ENCODE results near the gene RPTOR.
A peak's percentile ranks its signal among the peaks of the same experiment; 100 is the strongest.
"Not testable (repeated sequence)": the region's sequence is repeated elsewhere in the genome, so short reads cannot be mapped to it uniquely, and the experiment has no call there.

RPTOR gene, protein sequence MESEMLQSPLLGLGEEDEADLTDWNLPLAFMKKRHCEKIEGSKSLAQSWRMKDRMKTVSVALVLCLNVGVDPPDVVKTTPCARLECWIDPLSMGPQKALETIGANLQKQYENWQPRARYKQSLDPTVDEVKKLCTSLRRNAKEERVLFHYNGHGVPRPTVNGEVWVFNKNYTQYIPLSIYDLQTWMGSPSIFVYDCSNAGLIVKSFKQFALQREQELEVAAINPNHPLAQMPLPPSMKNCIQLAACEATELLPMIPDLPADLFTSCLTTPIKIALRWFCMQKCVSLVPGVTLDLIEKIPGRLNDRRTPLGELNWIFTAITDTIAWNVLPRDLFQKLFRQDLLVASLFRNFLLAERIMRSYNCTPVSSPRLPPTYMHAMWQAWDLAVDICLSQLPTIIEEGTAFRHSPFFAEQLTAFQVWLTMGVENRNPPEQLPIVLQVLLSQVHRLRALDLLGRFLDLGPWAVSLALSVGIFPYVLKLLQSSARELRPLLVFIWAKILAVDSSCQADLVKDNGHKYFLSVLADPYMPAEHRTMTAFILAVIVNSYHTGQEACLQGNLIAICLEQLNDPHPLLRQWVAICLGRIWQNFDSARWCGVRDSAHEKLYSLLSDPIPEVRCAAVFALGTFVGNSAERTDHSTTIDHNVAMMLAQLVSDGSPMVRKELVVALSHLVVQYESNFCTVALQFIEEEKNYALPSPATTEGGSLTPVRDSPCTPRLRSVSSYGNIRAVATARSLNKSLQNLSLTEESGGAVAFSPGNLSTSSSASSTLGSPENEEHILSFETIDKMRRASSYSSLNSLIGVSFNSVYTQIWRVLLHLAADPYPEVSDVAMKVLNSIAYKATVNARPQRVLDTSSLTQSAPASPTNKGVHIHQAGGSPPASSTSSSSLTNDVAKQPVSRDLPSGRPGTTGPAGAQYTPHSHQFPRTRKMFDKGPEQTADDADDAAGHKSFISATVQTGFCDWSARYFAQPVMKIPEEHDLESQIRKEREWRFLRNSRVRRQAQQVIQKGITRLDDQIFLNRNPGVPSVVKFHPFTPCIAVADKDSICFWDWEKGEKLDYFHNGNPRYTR (N-terminal part only)

DNA sequence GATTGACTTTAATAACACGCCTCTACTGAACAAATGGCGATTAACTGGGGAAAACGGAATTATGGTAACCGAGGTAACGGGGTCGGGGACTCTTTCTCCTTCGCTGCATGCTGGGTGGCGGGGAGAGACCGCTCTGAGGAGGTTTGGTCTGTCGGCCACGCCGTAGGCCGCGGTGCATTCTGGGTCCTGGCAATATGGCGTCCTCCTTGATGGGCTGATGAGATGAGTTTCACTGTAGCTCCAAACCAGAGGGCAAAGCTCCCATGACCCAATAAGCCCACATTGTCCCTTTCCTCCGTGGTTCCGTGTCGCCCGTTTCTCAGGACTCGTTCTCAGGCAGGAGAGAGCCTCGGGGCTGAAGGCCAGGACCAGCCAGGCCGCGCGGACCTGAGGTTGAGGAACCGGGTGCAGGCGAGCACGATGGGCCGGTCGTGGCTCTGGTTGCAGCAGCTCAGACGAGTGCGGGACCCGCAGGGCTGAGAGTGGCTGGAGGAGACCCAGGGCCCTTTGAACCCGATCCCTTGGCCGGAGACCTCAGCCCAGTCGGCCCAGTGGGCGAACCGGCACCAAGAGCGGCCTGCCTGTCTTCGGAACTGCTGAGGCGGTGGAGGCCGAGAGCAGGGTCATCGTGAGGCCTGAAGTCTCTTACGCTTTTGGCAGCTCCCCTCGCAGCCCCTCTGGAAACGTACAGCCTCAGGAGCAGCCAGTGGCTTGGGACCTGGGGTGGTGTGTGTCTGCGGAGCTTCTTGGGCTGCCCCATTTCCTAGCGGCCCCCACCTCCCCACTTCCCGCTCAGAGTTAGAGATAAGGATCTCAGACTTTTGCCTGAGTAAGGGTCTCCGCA, at the start of gene RPTOR:
TSS of gene RPTOR (plus strand) at position 184 of the 844 bp plus-strand sequence. CDS start 792 bp downstream, outside the sequence.
- peak; percentile 76 to 78 for DNase-seq (ENCODE audit: low read depth in 2 of 2)

DNA sequence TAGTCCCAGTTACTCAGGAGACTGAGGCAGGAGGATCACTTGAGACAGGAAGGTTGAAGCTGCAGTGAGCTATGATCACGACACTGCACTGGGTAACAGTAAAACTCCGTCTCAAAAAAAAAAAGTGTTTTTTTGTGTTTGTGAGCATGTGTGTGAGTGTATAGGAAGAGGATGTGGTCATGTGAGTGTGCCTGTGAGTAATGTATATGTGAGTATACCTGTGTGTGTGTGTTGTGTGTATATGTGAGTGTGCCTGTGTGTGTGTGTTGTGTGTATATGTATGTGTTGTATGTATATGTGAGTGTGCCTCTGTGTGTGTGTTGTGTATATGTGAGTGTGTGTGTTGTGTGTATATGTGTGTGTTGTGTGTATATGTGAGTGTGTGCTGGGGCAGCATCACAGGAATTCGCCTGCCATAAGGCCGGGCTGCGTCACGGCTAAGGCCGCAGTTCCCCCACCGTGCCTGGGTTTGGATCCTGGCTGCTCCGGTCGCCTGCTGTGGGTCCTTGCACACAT, 46.9 kb upstream of the RPTOR start:
- no peak for DNase-seq (ENCODE audit: low read depth in 2 of 2)

DNA sequence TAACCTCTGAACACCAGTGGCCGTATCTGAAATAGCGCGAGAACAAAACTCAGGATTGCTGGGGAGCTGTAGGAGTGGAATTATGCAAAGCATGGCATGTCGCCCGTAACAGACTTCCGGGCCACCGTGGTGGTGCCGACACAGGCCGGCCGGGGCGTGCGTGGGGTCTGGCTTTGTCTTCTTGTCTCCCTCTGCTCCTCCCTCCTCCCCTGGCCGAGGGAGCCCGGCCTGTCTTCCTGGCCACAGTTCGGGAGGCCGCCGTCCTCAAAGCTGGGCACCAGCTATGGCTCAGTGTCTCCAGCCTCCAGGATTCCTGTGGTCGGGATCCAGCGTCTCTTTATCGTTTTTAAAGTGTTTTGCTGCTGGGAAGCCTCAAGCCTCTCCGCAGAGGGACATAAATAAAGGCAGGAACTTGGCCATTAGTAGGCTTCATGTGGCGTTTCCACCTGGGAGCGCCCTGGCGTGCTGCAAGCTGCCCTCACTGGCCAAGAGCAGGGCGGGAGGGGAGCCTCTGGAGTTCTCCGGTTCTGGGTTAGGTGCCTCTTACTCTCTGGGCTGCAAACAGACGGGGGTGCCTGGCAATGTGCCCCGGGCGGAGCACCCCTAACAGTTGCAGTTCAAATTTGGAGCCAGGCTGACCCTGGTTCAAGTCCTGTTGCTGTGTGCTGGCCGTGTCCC, 46.3 kb upstream of the RPTOR start:
- DNase-seq (ENCODE audit: low read depth in 2 of 2): no peak

DNA sequence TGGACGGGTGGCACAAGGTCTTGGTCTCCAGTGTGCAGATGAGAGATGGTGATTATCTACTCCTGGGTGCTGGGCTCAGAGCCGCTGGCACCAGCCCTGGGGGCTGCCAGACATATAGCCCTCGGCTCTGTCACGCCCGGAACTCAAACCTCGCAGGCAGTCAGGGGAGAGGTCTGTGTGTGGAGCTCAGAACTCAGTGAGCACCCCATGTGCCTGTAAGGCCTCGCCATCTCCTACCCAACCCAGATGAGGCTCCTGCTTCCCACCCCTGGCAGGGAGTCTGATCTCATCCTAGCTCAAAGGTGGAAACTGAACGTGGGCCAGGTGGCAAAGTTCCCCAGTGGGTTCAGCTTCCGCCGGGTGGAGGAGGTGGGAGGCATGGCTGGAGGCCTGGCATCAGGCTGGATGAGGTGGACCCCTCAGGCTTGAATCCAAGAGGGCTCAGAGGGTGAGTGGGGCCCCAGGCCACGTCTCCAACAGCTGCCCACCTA, 45.7 kb upstream of the RPTOR start:
- DNase-seq (ENCODE audit: low read depth in 2 of 2): no peak

- no peak for DNase-seq (ENCODE audit: low read depth in 2 of 2)
These were observed 45.1 kb upstream of the RPTOR start for GRCh38 chr17:80499560-80499959.

DNA sequence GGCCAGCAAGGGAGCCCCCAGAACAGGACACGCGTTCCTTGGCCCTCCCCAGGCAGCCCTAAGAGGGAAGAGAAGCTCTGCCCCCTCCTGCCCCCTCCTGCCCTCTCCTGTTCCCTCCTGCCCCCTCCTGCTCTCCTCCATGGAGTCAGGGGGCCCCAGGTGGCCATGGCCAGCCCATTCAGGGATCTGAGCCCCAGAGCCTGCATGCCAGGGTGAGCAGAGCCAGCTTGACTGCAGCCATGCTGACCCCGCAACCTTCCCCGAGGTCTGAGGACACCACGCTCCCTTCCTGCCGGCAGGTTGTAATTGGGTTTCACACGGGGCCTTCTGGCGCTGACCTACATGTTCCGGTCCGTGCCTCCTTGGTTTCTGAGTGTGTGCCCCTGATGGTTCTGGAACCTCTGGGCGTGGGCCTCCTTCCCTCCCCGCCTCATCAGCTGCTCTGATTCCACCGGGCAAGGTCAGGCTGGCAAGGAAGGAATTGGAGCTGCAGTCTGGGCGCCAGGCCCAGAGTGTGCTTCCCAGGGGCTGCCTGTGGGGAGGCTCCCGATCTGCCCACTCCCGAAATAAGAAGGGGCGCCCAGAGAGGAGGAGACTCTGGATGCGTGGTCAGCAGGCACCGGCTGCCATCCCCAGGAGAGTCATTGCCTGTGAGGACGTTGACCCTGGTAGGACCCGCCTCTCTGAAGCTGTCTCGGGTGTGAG, 44.5 kb upstream of the RPTOR start:
- DNase-seq (ENCODE audit: low read depth in 2 of 2): no peak

DNA sequence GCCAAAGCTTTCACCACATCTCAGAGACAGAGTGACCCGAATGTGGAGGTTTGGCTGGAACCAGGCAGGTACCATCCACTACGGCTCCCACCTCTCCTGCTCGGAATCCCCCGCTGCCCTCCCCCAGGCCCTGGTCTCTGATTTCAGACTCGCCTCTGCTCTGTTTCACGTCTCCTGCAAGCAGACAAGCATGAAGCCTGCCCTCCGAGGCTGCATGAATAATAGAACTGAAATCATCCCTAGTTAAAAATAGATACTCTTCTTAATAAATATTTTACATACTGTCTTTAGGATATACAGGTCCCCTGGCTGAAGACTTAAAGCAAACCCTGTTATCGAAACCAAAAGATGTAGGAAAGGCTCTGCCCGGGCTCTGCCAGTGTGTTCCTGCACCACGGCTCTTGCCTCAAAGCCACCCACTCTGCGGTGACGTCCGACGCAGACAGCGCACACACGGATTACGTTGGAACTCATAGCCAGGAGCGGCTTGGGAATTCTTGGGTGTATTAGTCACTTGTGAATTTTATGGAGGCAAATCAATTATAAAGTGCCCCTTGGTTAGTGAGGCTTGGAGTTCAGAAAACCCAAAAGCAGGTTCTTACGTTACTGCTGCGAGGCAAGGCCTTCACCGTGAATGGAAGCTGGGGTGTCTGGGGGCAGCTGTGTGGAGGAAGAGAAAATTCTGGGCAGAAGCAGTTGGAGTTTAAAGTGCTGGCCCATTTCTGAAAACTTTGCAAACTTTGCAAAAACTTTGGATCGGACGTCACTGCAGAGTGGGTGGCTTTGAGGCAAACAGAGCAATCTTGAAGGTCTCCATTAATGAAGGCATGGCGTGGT, 42.7 kb upstream of the RPTOR start:
- no peak for DNase-seq (ENCODE audit: low read depth in 2 of 2)

- no peak for DNase-seq (ENCODE audit: low read depth in 2 of 2)
These were observed 42.1 kb upstream of the RPTOR start for GRCh38 chr17:80502578-80502877.

DNA sequence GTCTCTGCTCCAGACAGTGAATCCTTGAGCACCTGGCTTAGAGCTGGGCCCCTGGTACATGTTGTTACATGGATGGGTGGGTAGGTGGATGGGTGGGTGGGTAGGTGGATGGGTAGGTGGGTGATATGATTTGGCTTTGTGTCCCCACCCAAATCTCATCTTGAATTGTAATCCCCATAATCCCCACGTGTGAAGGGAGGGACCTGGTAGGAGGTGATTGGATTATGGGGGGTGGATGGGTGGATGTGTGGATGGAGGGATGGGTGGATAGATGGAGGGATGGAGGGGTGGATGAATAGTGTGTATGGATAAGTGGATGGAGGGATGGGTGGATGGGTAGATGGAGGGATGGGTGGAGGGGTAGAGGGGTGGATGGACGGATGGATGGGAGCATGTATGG, 41.6 kb upstream of the RPTOR start:
- no peak for DNase-seq (ENCODE audit: low read depth in 2 of 2)

- no peak for DNase-seq (ENCODE audit: low read depth in 2 of 2)
These were observed 40.7 kb upstream of the RPTOR start for GRCh38 chr17:80503921-80504320.

DNA sequence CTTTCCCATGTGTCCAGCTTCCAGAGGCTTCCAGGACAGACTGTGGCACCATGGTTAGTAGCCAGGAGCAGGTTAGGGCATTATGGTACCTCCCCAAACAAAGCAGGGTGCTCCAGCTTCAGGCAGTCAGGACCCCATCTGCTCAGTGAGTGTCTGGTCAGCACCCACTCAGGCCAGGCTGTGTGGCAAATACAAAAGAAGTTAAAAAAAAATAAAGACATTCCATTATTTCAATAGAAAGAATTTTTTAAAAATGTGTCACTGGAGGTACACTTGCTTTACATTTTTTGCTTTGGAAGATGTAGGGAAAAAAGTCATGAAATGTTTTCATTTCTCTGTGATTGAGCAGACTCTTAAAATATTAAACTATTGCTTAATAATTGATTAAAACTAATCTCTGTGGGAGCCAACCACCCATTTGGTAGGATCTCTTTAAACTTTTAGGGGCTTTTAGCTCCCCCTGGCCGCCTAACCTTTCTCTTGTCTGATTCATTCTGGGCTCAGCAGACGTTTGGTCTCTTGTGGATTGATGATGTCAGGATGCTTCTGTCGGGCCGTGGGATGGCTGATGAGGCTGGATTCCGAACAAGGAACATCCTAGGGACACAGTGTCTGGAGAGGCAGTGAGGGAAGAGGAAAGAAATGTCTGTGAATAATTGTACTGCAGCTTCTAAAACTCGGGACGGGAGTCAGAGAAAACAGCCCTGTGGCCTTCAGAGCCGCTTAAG, 39.8 kb upstream of the RPTOR start:
- no peak for DNase-seq (ENCODE audit: low read depth in 2 of 2)

GRCh38 chr17:80507177-80507576, 37.5 kb upstream of the RPTOR start:
- DNase-seq (ENCODE audit: low read depth in 2 of 2): not testable (repeated sequence)

GRCh38 chr17:80507965-80508364, 36.7 kb upstream of the RPTOR start:
- no peak for DNase-seq (ENCODE audit: low read depth in 2 of 2)

GRCh38 chr17:80509311-80509710, 35.3 kb upstream of the RPTOR start:
- DNase-seq (ENCODE audit: low read depth in 2 of 2): no peak

DNA sequence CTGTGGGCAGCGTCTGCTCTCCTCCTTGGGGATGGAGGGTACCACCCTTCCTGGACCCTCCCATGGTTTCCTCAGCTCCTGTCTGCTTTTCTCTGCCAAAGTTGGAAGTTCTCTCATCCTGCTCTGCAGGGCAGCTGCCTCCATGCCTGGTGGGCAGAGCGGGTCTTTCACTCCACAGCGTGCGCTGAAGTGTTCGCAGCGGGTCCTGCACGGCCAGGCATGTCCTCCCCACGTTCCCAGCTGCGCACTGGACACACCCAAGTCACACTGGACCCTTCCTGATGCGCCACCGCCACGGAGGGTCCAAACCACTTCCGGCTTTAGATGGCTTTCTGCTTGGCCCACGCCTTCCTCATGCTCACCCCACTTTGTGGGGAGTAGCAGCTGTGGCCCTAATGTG, 34.5 kb upstream of the RPTOR start:
- no peak for DNase-seq (ENCODE audit: low read depth in 2 of 2)

GRCh38 chr17:80510772-80511171, 33.9 kb upstream of the RPTOR start:
- DNase-seq (ENCODE audit: low read depth in 2 of 2): no peak

DNA sequence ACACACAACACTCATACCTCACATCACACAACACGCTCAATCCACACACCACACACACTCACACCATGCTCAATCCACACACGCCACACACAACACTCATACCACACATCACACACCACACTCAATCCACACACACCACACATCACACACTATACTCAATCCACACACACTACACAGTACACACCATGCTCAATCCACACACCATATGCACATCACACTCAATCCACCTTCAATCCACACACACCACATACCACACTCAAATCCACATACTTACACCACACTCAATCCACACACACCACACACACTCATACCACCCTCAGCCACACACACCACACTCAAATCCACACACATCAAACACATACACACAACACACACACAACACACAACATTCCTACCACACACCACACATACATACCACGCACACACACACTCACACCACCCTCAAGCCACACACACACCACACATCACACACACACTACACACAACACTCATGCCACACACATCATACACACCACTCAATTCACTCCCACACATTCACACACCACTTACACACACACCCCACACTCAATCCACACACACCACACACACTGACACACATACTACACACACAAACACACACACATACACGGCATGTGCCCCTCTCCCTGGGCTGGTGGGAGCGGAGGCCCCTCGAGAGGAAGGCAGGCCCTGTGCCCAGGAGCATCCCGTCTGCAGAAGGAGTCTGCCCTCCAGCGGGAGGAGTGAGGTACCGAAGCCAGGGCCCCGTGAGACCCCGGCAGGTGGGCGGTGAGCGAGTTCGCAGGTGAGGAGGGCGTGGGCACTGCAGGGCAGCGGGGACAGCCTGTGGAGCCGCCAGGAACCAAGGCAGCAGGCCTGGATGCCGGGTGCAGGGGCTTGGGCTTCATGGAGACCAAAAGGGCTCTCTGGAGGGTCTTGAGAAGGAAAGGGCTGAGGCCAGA, 33.1 kb upstream of the RPTOR start:
- DNase-seq (ENCODE audit: low read depth in 2 of 2): no peak

Measured in stimulated activated CD8-positive, alpha-beta memory T cell treated with anti-CD3 and anti-CD28 coated beads, Interleukin-2, amount 100 ng/mL, for 1 hour (primary cell).